GM18907 (cell line): ENCODE results near the gene CDKAL1.

Experiments
- ATAC-seq: cut with Tn5 transposase; IDR thresholded peaks from one replicate; pipeline ENCODE4 v1.9.1; 2021; ENCODE audit warnings: mild to moderate bottlenecking, moderate library complexity; ENCODE audit not compliant: unreplicated experiment

Gene CDKAL1

GRCh38 chr6:20946022-20946421 is 411.8 kb downstream of the CDKAL1 start:
- ATAC-seq = peak; percentile 95

GRCh38 chr6:20946890-20947289 is 412.6 kb downstream of the CDKAL1 start:
- ATAC-seq = no peak

- ATAC-seq = no peak
These were observed 413.7 kb downstream of the CDKAL1 start for GRCh38 chr6:20947977-20948376.

- ATAC-seq = no peak
These were observed 414.3 kb downstream of the CDKAL1 start for GRCh38 chr6:20948556-20948955.

GRCh38 chr6:20949138-20949537 is 414.9 kb downstream of the CDKAL1 start:
- ATAC-seq = no peak

- no peak for ATAC-seq
These were observed 418.6 kb downstream of the CDKAL1 start for GRCh38 chr6:20952699-20953474.

- no peak for ATAC-seq
These were observed 420.1 kb downstream of the CDKAL1 start for GRCh38 chr6:20954315-20954714.

- no peak for ATAC-seq
These were observed 420.9 kb downstream of the CDKAL1 start for GRCh38 chr6:20955131-20955530.

GRCh38 chr6:20955751-20956150 is 421.5 kb downstream of the CDKAL1 start:
- ATAC-seq = no peak

GRCh38 chr6:20960067-20960466 is 425.8 kb downstream of the CDKAL1 start:
- ATAC-seq = no peak

- ATAC-seq = no peak
These were observed 431.0 kb downstream of the CDKAL1 start for GRCh38 chr6:20965276-20965675.

GRCh38 chr6:20965915-20966314 is 431.7 kb downstream of the CDKAL1 start:
- no peak for ATAC-seq

- no peak for ATAC-seq
These were observed 435.3 kb downstream of the CDKAL1 start for GRCh38 chr6:20969551-20969950.

GRCh38 chr6:20976391-20976918 is 442.2 kb downstream of the CDKAL1 start:
- no peak for ATAC-seq

- peak; percentile 78 for ATAC-seq
These were observed 443.9 kb downstream of the CDKAL1 start for GRCh38 chr6:20978151-20978614.

- ATAC-seq = no peak
These were observed 444.8 kb downstream of the CDKAL1 start for GRCh38 chr6:20979076-20979475.

GRCh38 chr6:20983961-20984360 is 449.7 kb downstream of the CDKAL1 start:
- ATAC-seq = no peak

GRCh38 chr6:20985821-20986220 is 451.6 kb downstream of the CDKAL1 start:
- no peak for ATAC-seq

GRCh38 chr6:20991910-20992309 is 457.7 kb downstream of the CDKAL1 start:
- ATAC-seq = no peak

- ATAC-seq = no peak
These were observed 461.8 kb downstream of the CDKAL1 start for GRCh38 chr6:20996099-20996498.

GRCh38 chr6:20997143-20997769 is 463.0 kb downstream of the CDKAL1 start:
- ATAC-seq = no peak

GRCh38 chr6:20997770-20998147 is 463.5 kb downstream of the CDKAL1 start:
- ATAC-seq = no peak
